Suppressor macrophage treated with lipopolysaccharide for 1 hour (primary cell): ENCODE results near the gene S100PBP.

Experiments used
- DNase-seq, 3 donors: peaks; one replicate each; pipeline ENCODE4 v3.0.0-alpha.2; 2020 to 2022

The S100PBP gene

DNA sequence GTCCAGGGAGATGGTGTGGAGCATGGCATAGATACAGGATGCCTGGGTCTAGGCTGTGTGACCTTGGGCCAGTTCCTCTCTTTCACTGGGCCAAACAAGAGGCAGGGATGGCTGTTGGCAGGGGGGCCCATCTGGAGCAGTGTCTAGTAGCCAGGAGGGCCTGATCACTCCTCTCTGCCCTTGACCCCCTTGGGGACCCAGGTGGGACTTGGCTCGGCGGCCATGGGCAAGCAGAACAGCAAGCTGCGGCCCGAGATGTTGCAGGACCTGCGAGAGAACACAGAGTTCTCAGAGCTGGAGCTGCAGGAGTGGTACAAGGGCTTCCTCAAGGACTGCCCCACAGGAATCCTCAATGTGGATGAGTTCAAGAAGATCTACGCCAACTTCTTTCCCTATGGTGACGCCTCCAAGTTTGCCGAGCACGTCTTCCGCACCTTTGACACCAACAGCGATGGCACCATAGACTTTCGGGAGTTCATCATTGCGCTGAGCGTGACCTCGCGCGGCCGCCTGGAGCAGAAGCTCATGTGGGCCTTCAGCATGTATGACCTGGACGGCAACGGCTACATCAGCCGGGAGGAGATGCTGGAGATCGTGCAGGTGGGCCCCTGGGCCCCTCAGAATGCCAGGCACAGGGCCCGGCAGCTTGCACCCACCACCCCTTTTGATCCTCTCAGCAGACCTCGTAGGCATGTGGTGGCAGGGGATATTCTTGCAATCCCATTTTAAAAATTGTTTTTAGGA is 71.4 kb downstream of the S100PBP start:
- no peak for DNase-seq

DNA sequence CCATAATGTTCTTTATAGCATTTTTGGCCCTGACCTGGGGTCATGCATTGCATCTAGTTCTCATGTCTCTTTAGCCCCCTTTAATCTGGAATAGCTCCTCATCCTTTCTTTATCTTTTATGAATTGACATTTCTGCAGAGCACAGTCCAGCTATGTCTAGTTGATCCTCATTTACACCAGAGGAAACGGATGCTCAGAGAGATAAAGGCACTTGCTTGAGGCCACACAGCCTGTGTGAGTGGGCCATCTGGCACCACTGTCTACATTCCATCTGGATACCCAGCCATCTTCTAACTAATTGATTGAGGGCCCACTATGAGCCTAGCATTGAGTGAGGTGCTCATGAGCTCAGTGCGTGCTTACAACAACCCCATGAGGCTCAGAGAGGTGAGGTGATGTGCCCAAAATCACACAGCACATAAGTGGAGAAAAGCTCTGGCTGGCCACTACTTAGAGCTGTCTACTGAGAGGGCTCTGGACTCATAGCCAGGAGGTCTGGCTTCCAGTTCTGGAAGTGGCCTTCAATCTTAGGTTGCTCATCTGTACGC is 72.4 kb downstream of the S100PBP start:
- DNase-seq, result no peak

DNA sequence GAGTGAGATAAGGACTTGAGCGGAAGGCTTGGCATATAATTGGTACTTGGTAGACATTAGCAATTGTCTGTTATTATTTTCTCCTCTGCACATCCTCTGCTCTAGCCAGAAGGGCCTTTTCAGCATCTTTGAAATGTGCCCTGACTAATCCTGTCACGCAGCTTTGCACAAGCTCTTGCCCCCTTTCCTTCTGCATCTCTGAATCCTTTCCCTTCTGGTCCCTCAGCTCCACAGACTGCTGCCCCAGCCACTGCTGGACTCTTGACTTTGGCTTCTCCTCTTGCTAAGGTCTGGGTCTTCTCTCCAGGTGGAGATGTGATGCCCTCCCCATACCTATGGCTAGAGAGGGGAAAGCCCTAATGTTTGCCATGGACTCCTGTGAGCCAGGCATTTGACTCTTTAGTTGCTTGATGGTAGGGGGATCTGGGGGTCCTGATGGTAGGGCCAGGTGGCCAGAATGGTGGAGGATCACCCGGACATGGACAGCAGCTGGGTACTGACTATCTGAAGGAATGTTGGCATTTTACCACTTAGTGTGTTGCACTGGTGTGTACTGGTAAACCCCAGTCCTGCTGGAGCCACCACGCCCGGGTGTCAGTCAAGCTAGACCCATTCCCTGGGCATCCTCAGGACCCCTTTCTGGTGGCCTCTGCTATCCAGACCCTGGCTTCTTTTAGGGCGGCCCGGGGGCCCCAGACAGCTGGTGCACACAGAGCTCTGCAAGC is 73.2 kb downstream of the S100PBP start:
- no peak for DNase-seq

GRCh38 chr1:32891241-32891570 is 73.8 kb downstream of the S100PBP start:
- no peak for DNase-seq

- DNase-seq, result no peak
These were observed 74.2 kb downstream of the S100PBP start for GRCh38 chr1:32891630-32892029.

DNA sequence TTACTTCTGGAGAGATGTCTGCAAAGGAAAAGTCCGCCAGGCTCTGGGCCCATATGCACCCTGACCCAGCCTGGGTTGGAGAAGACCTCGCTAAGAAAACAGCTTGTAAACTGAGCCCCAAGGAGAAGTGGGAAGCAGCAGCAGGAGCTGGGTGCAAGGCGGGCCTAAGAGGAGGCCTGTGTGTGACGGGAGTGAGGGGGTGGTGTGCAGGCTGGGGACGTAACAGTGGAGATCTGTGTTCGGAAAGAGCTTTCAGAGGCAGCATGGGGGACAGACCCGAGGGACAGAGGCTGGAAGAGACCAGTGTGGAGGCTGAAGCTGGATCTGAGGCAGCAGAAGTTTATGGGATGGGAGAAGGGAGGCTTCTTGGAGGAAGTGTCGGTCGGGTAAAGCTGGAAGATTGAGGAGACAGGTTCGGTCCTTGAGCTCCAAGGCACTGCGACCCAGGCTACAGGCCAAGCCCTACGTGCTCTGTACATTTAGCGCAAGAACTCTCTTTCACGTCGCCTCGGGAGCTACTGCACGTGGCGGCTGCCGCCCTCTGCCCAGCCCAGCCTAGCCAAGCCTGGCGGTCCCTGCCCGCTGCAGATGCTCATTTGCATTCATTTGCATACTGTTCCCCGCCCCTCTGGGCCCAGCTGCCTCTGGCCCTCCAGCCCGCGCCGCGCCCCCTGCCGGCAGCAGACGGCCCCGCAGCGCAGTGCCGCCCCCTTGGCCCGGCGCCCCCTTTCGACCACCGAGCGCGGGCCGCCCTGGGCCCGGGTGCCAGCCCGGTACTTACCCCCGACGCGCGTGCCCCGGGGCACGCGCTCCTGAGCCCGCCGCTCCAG is 75.1 kb downstream of the S100PBP start:
- peak; percentile 47 to 67 (median 55) for DNase-seq

DNA sequence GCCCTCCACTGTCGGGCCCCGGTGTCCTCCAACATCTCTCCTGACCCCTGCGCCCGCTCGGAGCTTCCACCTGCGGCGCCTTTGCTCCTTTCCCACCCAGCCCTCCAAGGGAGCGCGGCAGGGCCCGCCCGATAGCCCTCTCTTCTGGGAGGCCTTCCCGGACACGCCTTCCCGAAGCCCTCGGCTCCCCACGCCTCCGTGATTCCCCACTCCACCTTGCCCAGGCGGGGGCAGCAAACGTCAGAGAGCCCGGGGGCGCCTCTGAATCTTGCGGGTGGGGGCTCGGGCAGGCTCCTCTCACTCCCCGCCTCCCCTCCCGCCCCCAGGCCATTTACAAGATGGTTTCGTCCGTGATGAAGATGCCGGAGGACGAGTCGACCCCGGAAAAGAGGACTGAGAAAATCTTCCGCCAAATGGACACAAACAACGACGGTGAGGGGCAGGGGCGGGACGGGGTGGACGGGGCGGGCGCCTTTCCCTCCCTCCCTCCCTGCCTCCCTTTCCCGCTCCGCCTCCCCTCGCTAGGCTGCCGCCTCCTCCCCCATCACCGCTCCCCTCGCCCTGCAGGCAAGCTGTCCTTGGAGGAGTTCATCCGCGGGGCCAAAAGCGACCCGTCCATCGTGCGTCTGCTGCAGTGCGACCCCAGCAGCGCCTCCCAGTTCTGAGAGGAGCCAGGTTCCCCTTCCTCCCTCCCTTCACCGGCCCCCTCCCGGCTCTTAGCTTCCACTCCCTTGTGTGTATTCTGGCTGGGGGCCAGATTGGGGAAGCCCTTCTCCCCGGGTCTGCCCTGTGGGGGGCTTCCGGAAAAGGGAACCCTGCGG is 76.0 kb downstream of the S100PBP start:
- DNase-seq, result peak in 1 of 3 donors; percentile 43

GRCh38 chr1:32894019-32894600 is 76.7 kb downstream of the S100PBP start:
- no peak for DNase-seq

- no peak for DNase-seq
These were observed 77.2 kb downstream of the S100PBP start for GRCh38 chr1:32894681-32895080.

GRCh38 chr1:32895325-32896215 is 78.1 kb downstream of the S100PBP start:
- no peak for DNase-seq

DNA sequence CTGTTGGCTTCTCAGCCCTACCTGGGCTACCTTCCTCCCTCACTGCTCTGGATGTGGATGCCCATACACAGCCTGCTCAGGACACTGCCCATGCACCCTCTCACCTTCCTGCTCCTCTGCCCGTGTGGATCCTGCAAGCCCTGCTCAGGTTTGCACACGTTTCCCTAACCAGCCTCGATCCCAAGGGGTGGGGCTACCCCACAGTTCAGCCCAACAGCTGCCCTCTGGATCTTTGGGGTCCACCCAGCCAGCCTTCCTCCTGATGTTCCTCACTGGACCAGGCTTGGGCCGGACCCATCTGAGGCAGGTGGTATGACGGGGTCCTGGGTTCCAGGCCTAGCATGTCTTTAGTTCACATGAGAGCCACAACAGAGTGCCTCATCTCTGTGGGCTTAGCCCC is 79.0 kb downstream of the S100PBP start:
- no peak for DNase-seq

DNA sequence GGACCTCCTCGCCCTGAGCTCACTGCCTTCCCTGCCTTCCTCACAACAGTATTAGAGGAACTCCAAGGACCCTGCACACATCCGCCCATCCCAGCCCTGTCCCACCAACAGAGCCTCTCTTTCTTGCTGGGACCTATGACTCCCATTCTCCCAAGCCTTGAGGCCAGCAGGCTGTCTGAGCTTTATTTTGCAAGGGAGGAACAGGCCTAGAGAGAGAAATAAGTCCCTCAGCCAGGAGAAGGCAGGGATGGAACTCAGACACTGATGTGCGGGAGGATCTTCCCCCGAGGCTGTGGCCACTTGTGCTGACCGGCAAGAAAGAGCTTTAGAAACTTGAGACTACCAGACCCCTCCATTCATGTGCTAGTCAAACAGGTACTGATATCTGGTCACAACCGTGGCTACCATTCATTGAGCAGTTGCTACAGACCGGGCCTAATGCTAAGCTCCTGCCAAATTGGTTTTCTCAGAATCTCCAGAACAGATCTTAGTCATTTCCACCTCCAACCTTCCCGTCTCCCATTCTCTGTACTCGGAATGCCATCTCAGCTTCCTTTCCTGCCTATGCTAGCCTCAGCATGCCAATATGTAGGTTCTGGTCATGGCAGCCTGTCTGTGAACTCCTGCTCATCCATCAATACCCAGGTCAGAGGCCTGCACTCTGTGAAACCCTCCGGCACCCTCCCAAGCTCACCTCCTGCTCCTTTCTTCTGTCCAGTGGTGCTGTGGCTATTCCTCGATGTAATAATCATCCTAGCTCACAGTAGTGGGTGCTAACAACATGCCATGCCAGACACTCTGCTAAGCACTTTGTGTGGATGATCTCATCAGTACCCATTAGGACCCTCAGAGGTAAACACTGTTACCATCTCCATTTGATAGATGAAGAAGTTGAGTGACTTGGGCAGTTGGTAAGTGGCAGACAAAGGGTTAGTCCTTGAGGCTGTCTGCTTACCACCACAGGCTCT is 79.9 kb downstream of the S100PBP start:
- DNase-seq, result no peak

DNA sequence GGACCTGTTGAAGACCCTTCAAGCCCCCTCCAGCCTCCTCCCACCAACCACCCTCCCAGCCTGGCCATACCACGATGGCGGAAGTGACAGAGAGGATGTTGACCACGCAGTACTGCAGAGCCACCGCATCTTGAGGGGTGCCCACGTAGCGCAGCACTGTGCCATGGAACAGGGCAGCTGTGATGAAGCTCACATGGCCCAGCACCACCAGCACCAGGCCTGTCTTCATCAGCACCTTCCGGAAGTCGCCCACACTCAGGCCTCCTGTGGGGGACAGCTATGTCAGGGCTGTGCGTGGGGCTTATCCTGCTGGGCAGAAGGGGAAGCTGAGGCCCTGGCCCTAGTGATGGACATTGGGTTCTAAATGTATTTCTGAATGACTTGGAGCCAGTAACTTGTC is 80.6 kb downstream of the S100PBP start:
- no peak for DNase-seq

GRCh38 chr1:32898958-32899357 is 81.5 kb downstream of the S100PBP start:
- DNase-seq, result no peak

DNA sequence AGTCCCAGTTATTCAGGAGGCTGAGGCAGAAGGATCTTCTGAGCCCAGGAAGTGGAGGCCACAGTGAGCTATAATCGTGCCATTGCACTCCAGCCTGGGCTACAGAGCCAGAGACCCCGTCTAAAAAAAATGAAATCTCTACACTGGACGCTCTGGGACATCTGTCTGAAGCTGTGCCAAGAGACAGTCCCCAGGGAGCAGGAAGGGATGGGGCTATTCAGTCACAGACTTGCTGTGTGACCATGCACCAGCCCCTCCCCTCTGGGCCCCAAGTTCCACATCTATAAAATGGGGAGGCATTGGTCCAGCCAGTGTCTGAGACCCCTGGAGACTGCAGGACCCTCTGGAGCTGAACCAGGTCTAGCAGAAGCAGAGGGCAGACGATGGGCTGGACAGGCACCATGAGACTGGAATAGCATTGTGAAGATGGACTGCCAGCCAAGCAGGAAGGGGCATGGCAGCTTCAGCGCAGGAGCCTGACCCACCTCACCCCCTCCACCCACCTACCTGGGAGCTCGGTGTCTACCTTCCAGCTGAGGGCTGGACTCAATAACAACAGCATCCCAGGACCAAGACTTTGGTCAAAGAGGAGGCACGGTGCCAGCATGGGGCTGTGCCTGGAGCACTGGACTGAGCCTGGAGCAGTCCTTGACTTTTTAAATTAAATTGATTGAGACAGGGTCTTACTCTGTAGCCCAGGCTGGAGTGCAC is 82.3 kb downstream of the S100PBP start:
- DNase-seq, result no peak

GRCh38 chr1:32900371-32900955 is 83.0 kb downstream of the S100PBP start:
- no peak for DNase-seq

- DNase-seq, result peak in 2 of 3 donors; percentile 61 to 76
These were observed 83.7 kb downstream of the S100PBP start, which contains the start of gene TMEM54 for GRCh38 chr1:32900956-32901822. Gene TMEM54, minus strand, starts transcription at chr1:32901389. Its CDS starts 151 bp downstream, at chr1:32901238.
